Activated CD8-positive, alpha-beta T cell treated with anti-CD3 and anti-CD28 coated beads for 36 hours (primary cell): ENCODE data around the gene USP53. TPM values are rescaled to one million over a fixed set of nuclear protein-coding genes. Genes with fewer than 3 reads are reported as not detected.

ENCODE experiments used
- ATAC-seq: fragments of 200-7000 bp; cut with Tn5 transposase; one replicate; pipeline ENCODE4 v1.10.0; 2021; ENCODE audit warnings: mild to moderate bottlenecking, moderate library complexity
- CTCF ChIA-PET: fragments of 350-600 bp; sonication (Branson Sonifier 250); formaldehyde crosslinking; loops from one replicate; lab custom pipeline; 2021; ENCODE audit warnings: antibody characterized with exemption; lab: Charles Lee
- POLR2A ChIA-PET: fragments of 350-600 bp; sonication (Branson Sonifier 250); formaldehyde crosslinking; loops from one replicate; lab custom pipeline; 2021; ENCODE audit warnings: antibody characterized with exemption; lab: Charles Lee
- DNase-seq: peaks from one replicate; pipeline ENCODE4 v3.0.0-alpha.2; 2020
- H3K27ac Mint-ChIP-seq: one replicate; pipeline ENCODE4 v1.8.0; 2021; ENCODE audit warnings: mild to moderate bottlenecking, mixed read lengths
- H3K27me3 Mint-ChIP-seq: one replicate; pipeline ENCODE4 v1.8.0; 2021; ENCODE audit warnings: mixed read lengths
- H3K36me3 Mint-ChIP-seq: one replicate; pipeline ENCODE4 v1.8.0; 2021; ENCODE audit warnings: low read depth, mixed read lengths
- H3K4me1 Mint-ChIP-seq: one replicate; pipeline ENCODE4 v1.8.0; 2021; ENCODE audit warnings: low read depth, mixed read lengths
- H3K4me3 Mint-ChIP-seq: one replicate; pipeline ENCODE4 v1.8.0; 2021; ENCODE audit warnings: mild to moderate bottlenecking, moderate library complexity, mixed read lengths
- H3K9me3 Mint-ChIP-seq: one replicate; pipeline ENCODE4 v1.8.0; 2021; ENCODE audit warnings: mixed read lengths
- CTCF ChIP-seq: fragments of 200-600 bp; IDR thresholded peaks from one replicate; pipeline ENCODE4 v1.8.0; 2022; ENCODE audit warnings: antibody characterized with exemption, mild to moderate bottlenecking
- intact Hi-C: fragments of 100-400 bp; cut with micrococcal nuclease; formaldehyde crosslinking; loops from one replicate; pipeline ENCODE4 v1.10.0; 2022
- total RNA-seq, 2 experiments: library from RNA; stranded (reverse); gene quantifications; one replicate each; pipeline ENCODE4 v1.2.3, GENCODE V29; 2021

The USP53 gene
- total RNA-seq, 2 experiments from 2014 or later, result 14.4 to 15.8 TPM

- TF ChIP-seq CTCF, result no peak
- no peak for DNase-seq
- Mint-ChIP-seq H3K9me3 (peaks cover 3% of the 10 kb centered on the region), H3K27me3 (no peaks in the 10 kb centered on the region), H3K4me3 (no peak overlapping the region), H3K4me1 (peaks cover 19% of the 10 kb centered on the region), H3K36me3 (peaks cover 10% of the 10 kb centered on the region), H3K27ac (no peak overlapping the region)
- ChIA-PET CTCF (interaction anchor here (1.6 kb wide), 1 partner anchor 58 kb away, joined by 4 read pairs; no protein-coding TSS in a partner anchor), POLR2A (no interaction called here)
- no peak for ATAC-seq
- intact Hi-C loops, result no loop called here
Observed at GRCh38 chr4:119197772-119198212, 14.7 kb upstream of the USP53 start.

GRCh38 chr4:119204916-119205315 lies 7.6 kb upstream of the USP53 start:
- H3K27me3 Mint-ChIP-seq, result no peaks in the 10 kb centered on the region
- intact Hi-C loops, result no loop called here
- peak overlapping the region; percentile 50 for H3K4me3 Mint-ChIP-seq
- peak overlapping the region; percentile 81 for H3K27ac Mint-ChIP-seq
- ChIA-PET POLR2A (no interaction called here), CTCF (no interaction called here)
- H3K36me3 Mint-ChIP-seq, result peaks cover 9% of the 10 kb centered on the region
- TF ChIP-seq CTCF, result no peak
- H3K9me3 Mint-ChIP-seq, result peaks cover 5% of the 10 kb centered on the region
- DNase-seq (no peak), ATAC-seq (no peak)
- H3K4me1 Mint-ChIP-seq, result peaks cover 44% of the 10 kb centered on the region

- CTCF ChIA-PET, result no interaction called here
Observed at GRCh38 chr4:119205690-119206089, 6.8 kb upstream of the USP53 start.

GRCh38 chr4:119206178-119206577 lies 6.3 kb upstream of the USP53 start:
- no peaks in the 10 kb centered on the region for H3K27me3 Mint-ChIP-seq
- CTCF ChIA-PET, result interaction anchor here (0.6 to 1.5 kb wide), 2 partner anchors 16 to 26 kb away, joined by 3 read pairs; no protein-coding TSS in a partner anchor
- H3K4me3 Mint-ChIP-seq, result no peak overlapping the region
- ATAC-seq (no peak), DNase-seq (no peak)
- POLR2A ChIA-PET, result no interaction called here
- H3K4me1 Mint-ChIP-seq, result peaks cover 53% of the 10 kb centered on the region
- H3K27ac Mint-ChIP-seq, result peak overlapping the region; percentile 67
- intact Hi-C loops, result no loop called here
- H3K36me3 Mint-ChIP-seq, result peaks cover 9% of the 10 kb centered on the region
- TF ChIP-seq CTCF, result no peak
- H3K9me3 Mint-ChIP-seq, result peaks cover 5% of the 10 kb centered on the region

More at GRCh38 chr4:119205690-119206089, 6.8 kb upstream of the USP53 start:
- POLR2A ChIA-PET, result no interaction called here
- ATAC-seq (no peak), DNase-seq (no peak)
- Mint-ChIP-seq H3K4me1 (peaks cover 48% of the 10 kb centered on the region), H3K9me3 (peaks cover 5% of the 10 kb centered on the region), H3K27ac (peak overlapping the region; percentile 41), H3K4me3 (no peak overlapping the region), H3K36me3 (peaks cover 9% of the 10 kb centered on the region), H3K27me3 (no peaks in the 10 kb centered on the region)
- no peak for TF ChIP-seq CTCF
- intact Hi-C loops, result no loop called here

- H3K9me3 Mint-ChIP-seq, result peaks cover 5% of the 10 kb centered on the region
- H3K27ac Mint-ChIP-seq, result peak overlapping the region; percentile 72
- peaks cover 9% of the 10 kb centered on the region for H3K36me3 Mint-ChIP-seq
- ATAC-seq (no peak), DNase-seq (no peak)
- H3K4me1 Mint-ChIP-seq, result peaks cover 58% of the 10 kb centered on the region
- POLR2A ChIA-PET, result no interaction called here
- no peak for TF ChIP-seq CTCF
- no peak overlapping the region for H3K4me3 Mint-ChIP-seq
- CTCF ChIA-PET, result interaction anchor here (1.5 to 1.9 kb wide), 2 partner anchors 25 to 31 kb away, joined by 3 to 10 read pairs; no protein-coding TSS in a partner anchor
- intact Hi-C loops, result no loop called here
- no peaks in the 10 kb centered on the region for H3K27me3 Mint-ChIP-seq
Observed at GRCh38 chr4:119207051-119207450, 5.5 kb upstream of the USP53 start.
